ENCODE results near the gene GPR84.
A peak's percentile ranks its signal among the peaks of the same experiment; 100 is the strongest.
"Not testable (repeated sequence)": the region's sequence is repeated elsewhere in the genome, so short reads cannot be mapped to it uniquely, and the experiment has no call there.

Gene GPR84

DNA sequence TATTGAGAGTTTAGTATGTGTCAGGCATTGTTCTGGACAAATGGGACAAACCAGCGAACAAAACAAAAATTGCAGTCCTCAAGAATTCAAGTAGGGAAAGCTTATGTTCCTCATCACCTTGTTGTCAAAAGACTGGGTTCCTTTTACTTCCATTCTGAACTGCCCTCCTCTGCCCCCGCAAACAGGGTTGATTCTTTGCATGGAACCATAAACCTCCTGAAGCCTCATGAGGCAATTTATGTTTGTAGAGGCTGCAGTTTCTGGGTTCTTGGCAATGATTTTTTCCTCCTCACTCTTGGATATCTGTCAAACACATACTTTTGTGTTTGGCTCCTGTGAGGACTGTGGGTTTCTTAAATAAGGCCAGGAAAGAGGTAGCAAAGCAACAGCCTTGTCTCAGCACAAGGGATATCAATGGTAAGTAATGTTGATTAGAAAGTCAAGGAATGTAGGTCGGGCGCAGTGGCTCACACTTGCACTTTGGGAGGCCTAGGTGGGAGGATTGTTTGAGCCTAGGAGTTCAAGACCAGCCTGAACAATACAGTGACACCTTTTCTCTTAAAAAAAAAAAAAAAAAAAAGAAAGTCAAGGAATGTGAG is 25.5 kb downstream of the GPR84 start:
- Histone ChIP-seq H3K9ac (ENCODE audit: low read length) (no peak overlapping the region), H3K4me1 (ENCODE audit: control insufficient read depth, insufficient read depth, low read length) (peaks cover 27% of the 10 kb centered on the region), H3K9me3 (ENCODE audit: control insufficient read depth, low read length) (no peaks in the 10 kb centered on the region), H3K36me3 (ENCODE audit: control insufficient read depth, insufficient read depth, low read length) (peaks cover 10% of the 10 kb centered on the region), H3K27me3 (ENCODE audit: control insufficient read depth, insufficient read depth, low read length) (no peaks in the 10 kb centered on the region), H3K4me3 (ENCODE audit: low read length) (no peak overlapping the region)

DNA sequence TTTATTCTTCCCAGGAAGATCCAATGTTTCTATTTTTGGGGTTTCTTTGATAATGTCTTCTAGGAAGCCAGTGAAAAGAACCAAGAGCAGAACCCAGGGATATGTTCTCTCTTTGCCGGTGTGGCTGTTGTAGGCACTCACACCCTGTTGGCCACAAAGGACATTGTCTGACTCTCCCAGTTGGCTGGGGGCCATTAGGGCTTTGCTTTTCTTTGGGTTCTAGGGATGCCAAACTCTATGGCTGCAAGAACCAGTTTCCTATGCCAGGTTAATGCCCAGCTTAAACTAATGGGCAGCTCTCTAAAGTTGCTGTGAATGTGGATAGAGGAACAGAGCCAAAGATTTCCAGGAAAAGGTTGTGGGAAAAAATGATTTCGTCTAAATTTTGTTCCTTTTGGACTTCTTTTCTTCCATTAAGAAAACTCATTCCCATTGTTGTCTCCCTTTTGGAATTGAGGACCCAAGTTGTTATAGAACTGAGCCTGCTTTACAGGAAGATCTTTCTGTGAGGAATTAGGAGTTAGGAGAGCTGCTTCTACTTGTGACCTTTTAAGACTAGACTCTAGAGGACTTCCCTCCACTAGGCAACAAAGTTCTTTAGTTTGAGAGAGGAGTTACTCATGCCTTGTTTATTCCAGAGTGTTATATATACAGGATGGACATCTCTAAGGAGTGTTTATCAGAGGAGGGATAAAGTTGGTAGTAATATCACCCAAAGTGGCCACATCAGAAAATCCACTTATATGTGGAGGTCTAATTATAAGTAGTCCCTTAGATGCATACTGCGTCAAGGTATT is 26.2 kb downstream of the GPR84 start:
- H3K4me1 ChIP-seq (ENCODE audit: control insufficient read depth, insufficient read depth, low read length) = peaks cover 27% of the 10 kb centered on the region
- H3K27me3 ChIP-seq (ENCODE audit: control insufficient read depth, insufficient read depth, low read length) = no peaks in the 10 kb centered on the region
- no peak overlapping the region for H3K4me3 ChIP-seq (ENCODE audit: low read length)
- H3K36me3 ChIP-seq (ENCODE audit: control insufficient read depth, insufficient read depth, low read length) = peaks cover 6% of the 10 kb centered on the region
- H3K9me3 ChIP-seq (ENCODE audit: control insufficient read depth, low read length) = no peaks in the 10 kb centered on the region
- peak overlapping the region; percentile 20 for H3K9ac ChIP-seq (ENCODE audit: low read length)

DNA sequence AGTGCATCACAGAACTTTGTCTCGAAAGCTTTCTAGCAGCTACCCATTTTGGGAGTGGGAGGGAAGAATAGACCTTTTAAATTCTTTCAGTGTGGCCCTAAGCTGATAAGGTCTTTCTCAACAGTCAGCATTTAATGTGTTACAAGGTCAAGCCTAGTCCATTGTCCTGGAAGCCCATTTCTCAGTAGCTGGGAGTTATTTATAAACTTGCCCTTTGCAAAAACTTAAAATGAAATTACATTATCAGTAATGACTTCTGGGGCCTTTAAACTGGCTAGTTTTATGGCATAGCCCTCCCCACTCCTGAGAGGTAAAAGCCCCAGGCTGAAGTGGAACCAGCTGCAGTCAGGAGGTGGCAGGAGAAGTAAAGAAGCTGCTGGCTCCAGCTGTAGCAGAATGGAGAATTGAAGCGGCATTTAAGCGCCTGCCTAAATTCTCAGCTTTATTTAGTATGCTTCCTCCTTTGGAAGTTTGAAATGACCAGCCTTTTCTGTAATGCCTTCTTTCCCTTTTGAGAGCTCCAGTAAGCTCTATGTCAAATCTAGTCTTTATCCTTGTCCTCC is 26.9 kb downstream of the GPR84 start:
- H3K4me3 ChIP-seq (ENCODE audit: low read length) = no peak overlapping the region
- H3K9ac ChIP-seq (ENCODE audit: low read length) = peak overlapping the region; percentile 20
- peaks cover 3% of the 10 kb centered on the region for H3K36me3 ChIP-seq (ENCODE audit: control insufficient read depth, insufficient read depth, low read length)
- H3K9me3 ChIP-seq (ENCODE audit: control insufficient read depth, low read length) = no peaks in the 10 kb centered on the region
- peaks cover 27% of the 10 kb centered on the region for H3K4me1 ChIP-seq (ENCODE audit: control insufficient read depth, insufficient read depth, low read length)
- H3K27me3 ChIP-seq (ENCODE audit: control insufficient read depth, insufficient read depth, low read length) = no peaks in the 10 kb centered on the region

DNA sequence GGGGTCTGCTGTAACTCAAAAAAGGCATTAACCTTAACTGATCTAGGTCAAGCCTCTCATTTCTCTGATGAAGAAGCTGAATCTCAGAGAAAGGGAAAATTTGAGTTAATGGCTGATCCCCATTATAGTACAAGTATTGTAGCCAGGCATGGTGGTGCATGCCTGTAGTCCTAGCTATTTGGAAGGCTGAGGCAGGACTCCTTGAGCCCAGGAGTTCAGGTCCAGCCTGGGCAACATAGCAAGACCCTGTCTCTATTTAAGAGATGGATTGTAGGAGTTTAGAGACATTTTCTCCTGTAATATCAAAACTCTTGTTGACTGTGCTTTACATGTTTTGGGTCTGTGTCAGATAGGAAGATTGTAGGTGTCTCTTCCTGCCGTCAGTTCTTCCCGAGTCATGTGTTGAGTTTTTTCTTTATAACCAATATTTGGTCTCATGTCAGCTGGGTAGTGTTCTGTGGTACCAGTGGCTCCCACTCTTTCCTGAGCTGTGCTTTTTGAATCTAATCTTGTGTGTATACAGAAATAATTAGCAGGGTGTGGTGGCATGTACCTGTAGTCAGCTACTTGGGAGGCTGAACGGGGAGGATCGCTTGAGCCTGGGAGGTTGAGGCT is 30.8 kb downstream of the GPR84 start:
- Histone ChIP-seq H3K4me1 (ENCODE audit: control insufficient read depth, insufficient read depth, low read length) (peaks cover 31% of the 10 kb centered on the region), H3K36me3 (ENCODE audit: control insufficient read depth, insufficient read depth, low read length) (no peaks in the 10 kb centered on the region), H3K9ac (ENCODE audit: low read length) (no peak overlapping the region), H3K4me3 (ENCODE audit: low read length) (no peak overlapping the region), H3K27me3 (ENCODE audit: control insufficient read depth, insufficient read depth, low read length) (no peaks in the 10 kb centered on the region), H3K9me3 (ENCODE audit: control insufficient read depth, low read length) (no peaks in the 10 kb centered on the region)

DNA sequence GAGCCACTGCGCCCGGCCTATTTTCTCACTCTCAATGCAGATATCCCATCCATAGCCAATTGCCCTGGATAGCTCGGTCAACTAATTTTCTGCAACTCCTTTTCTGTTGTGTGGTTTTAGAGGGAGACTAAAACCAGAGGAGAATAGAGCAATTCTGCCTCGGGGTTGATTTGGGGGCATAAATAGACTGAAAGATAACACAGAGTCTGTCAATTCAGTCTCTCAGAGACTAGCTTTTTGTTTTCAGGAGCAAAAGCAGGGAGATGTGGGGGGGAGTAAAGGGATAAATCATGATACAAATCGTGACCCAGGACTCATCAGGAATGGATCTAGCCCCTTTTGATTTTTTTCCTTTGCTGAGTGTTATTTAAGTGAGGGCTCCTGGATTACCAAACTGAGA is 32.8 kb downstream of the GPR84 start:
- H3K4me1 ChIP-seq (ENCODE audit: control insufficient read depth, insufficient read depth, low read length) = peaks cover 23% of the 10 kb centered on the region
- no peaks in the 10 kb centered on the region for H3K9me3 ChIP-seq (ENCODE audit: control insufficient read depth, low read length)
- no peaks in the 10 kb centered on the region for H3K27me3 ChIP-seq (ENCODE audit: control insufficient read depth, insufficient read depth, low read length)
- no peak overlapping the region for H3K9ac ChIP-seq (ENCODE audit: low read length)
- no peaks in the 10 kb centered on the region for H3K36me3 ChIP-seq (ENCODE audit: control insufficient read depth, insufficient read depth, low read length)
- H3K4me3 ChIP-seq (ENCODE audit: low read length) = no peak overlapping the region

DNA sequence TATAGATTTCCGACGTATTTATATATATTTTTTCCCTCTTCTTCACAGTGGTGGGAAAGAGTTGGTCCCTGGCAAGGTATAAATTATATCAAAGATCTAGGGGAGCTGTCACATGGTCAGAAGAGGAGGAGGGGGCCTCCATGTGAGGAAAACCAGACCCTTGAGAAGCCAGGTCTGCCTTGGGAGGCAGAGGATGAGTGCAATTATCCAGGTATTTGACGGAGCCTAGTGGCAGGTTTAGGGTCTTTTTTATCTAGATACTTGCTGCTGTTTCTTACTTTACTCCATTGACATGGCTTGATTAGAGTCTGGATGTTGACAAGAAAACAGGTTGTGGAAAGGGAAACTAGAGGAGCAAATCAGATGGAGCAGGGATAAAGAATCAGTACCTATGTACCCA is 33.8 kb downstream of the GPR84 start:
- Histone ChIP-seq H3K27me3 (ENCODE audit: control insufficient read depth, insufficient read depth, low read length) (no peaks in the 10 kb centered on the region), H3K36me3 (ENCODE audit: control insufficient read depth, insufficient read depth, low read length) (no peaks in the 10 kb centered on the region), H3K4me1 (ENCODE audit: control insufficient read depth, insufficient read depth, low read length) (peaks cover 23% of the 10 kb centered on the region), H3K9me3 (ENCODE audit: control insufficient read depth, low read length) (no peaks in the 10 kb centered on the region), H3K4me3 (ENCODE audit: low read length) (no peak overlapping the region), H3K9ac (ENCODE audit: low read length) (no peak overlapping the region)

DNA sequence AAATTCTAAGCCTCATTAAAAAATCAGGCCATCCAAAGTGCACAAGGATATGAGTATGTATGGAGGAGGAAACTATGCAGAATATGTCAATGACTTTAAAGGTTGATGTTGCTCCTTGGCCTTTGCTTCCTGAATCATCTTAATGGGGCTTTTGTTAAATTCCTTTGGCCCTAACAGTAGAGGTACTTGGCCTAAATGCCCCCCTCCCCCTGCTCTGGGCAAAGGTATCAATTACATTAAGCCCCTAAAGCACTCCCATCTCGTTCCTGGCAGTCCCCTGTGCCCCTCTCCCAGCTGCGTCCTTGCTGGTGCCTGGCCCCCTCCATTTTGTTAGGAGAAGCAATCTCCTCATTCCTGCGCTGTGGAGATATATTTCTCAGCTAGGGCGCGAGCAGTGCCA is 34.5 kb downstream of the GPR84 start:
- Histone ChIP-seq H3K27me3 (ENCODE audit: control insufficient read depth, insufficient read depth, low read length) (no peaks in the 10 kb centered on the region), H3K36me3 (ENCODE audit: control insufficient read depth, insufficient read depth, low read length) (no peaks in the 10 kb centered on the region), H3K9me3 (ENCODE audit: control insufficient read depth, low read length) (no peaks in the 10 kb centered on the region), H3K4me3 (ENCODE audit: low read length) (no peak overlapping the region), H3K9ac (ENCODE audit: low read length) (no peak overlapping the region), H3K4me1 (ENCODE audit: control insufficient read depth, insufficient read depth, low read length) (peaks cover 23% of the 10 kb centered on the region)

DNA sequence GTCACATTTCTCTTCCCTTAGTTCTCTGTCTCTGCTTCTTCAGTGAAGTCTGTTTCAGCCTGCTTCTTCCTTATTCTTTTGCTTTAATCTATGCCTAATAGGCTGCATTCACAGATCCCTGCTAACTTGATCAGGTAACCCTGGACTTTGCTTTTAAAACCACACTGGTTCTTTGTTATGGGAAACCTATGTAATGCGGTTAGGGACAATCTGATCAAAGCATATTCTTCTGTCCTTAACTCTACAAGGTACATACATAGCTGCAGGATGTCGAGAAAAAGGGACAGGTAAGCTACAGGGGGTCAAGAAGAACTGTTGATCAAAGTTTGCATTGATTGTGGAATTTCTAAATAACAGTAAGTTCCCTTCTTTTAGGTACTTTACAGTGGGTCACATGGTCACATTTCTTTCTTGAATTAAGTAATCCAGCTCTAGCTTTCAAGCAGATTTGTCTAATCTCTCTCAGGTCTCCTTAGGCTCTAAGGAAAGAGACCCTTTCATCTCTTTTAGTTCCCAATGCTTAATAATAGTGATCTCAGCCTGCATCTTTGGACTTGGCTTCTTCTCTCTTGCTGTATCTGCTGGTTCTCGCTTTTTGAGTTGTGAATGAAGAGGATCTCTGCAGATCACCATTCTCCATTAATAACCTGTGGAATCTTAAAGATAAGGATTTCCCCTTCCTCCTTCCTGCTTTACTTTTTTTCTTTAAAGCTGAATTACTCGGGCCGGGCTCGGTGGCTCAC is 35.5 kb downstream of the GPR84 start:
- Histone ChIP-seq H3K9me3 (ENCODE audit: control insufficient read depth, low read length) (no peaks in the 10 kb centered on the region), H3K27me3 (ENCODE audit: control insufficient read depth, insufficient read depth, low read length) (no peaks in the 10 kb centered on the region), H3K36me3 (ENCODE audit: control insufficient read depth, insufficient read depth, low read length) (no peaks in the 10 kb centered on the region), H3K4me1 (ENCODE audit: control insufficient read depth, insufficient read depth, low read length) (peaks cover 27% of the 10 kb centered on the region), H3K4me3 (ENCODE audit: low read length) (no peak overlapping the region), H3K9ac (ENCODE audit: low read length) (no peak overlapping the region)

DNA sequence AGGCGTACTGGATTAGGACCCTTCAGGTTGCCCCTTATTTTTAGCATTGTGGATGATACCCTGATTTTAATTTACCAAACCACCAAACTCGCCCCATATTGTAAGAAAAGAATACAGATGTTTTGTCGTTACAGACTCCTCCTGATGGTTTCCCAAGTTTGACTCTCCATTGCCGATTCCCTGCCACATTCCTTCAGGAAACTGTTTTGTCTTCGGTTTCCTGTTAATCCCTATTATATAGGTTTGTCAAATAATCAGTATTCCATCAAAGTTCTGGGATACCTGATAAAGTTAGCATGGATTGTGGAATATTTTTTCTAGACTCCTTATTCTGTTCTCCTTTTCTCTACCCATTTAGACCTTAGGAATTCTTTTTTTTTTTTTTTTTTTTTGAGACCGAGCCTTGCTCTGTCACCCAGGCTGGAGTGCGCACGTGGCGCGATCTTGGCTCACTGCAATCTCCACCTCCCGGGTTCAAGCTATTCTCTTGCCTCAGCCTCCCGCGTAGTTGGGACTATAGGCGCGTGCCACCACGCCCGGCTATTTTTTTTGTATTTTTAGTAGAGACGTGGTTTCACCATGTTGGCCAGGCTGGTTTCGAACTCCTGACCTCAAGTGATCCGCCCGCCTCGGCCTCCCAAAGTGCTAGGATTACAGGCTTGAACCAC is 38.7 kb downstream of the GPR84 start:
- H3K4me3 ChIP-seq (ENCODE audit: low read length) = peak overlapping the region; percentile 93
- not testable (repeated sequence) for H3K27me3 ChIP-seq (ENCODE audit: control insufficient read depth, insufficient read depth, low read length); H3K9me3 ChIP-seq (ENCODE audit: control insufficient read depth, low read length); H3K36me3 ChIP-seq (ENCODE audit: control insufficient read depth, insufficient read depth, low read length)
- peaks cover 23% of the 10 kb centered on the region for H3K4me1 ChIP-seq (ENCODE audit: control insufficient read depth, insufficient read depth, low read length)
- peak overlapping the region; percentile 96 for H3K9ac ChIP-seq (ENCODE audit: low read length)

DNA sequence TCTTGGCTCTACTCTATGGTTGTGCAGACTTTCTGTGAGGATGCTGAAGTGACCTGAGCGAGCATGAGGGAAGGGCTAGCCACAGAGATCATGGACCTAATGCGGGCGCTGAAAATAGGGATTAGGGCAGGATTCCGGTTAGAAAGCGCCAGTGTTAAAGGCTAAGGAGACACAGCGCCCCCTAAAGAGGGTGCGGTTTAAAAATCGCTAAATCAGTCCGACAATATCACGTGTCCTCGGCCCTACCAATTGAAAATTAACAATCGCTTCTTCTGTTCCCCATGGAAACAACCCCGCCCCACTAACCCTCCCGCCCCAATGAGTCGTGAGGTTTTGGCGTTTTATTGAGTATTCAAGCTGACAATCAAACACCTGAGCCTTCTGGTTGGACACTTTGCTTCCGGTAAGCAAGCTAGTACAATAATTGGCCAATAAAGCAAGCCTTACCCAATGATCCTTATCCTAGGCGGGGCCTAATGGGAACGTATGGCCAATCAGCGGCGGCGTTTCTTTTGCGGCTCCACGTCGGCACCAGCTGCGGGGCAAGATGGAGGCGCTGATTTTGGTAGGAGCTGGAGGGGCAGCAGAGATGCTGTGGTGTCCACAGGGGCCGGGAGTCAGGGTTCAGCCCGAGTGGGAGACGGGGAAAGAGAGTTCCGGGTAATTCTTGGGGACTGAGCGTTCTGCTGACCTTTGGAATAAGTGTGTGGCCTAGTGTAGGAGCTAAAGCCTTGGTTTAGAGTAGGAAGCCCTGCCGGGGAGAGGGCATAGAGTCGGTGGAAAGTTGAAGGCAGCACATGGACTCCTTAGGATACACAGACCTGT is 39.5 kb downstream of the GPR84 start, which contains the start of gene COPZ1:
Gene COPZ1 (plus strand): TSS at position 515 of the 825 bp plus-strand sequence. CDS start 33 bp downstream, at position 548.
- H3K36me3 ChIP-seq (ENCODE audit: control insufficient read depth, insufficient read depth, low read length) = no peaks in the 10 kb centered on the region
- peak within 1 kb of the TSS; percentile 93 for H3K4me3 ChIP-seq (ENCODE audit: low read length)
- H3K27me3 ChIP-seq (ENCODE audit: control insufficient read depth, insufficient read depth, low read length) = no peaks in the 10 kb centered on the region
- H3K4me1 ChIP-seq (ENCODE audit: control insufficient read depth, insufficient read depth, low read length) = peaks cover 20% of the 10 kb centered on the region
- H3K9me3 ChIP-seq (ENCODE audit: control insufficient read depth, low read length) = no peaks in the 10 kb centered on the region
- H3K9ac ChIP-seq (ENCODE audit: low read length) = peak within 1 kb of the TSS; percentile 96

DNA sequence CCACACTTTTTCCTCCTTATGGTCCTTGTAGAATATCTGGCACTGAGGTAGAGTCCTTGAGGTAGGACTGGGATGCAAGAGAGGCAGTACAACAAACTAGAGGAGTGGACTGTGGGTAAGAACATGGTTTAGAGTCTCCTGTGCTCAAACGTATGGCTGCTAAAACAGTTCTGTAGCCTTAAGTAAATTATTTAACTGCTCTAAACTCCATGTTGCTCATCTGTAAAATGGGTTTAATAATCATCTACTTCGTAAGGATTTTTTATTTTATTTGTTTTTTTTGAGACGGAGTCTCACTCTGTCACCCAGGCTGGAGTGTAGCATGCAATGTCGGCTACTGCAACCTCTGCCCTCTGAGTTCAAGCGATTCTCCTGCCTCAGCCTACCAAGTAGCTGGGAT is 42.9 kb downstream of the GPR84 start:
- Histone ChIP-seq H3K27me3 (ENCODE audit: control insufficient read depth, insufficient read depth, low read length) (no peaks in the 10 kb centered on the region), H3K4me1 (ENCODE audit: control insufficient read depth, insufficient read depth, low read length) (peaks cover 4% of the 10 kb centered on the region), H3K9me3 (ENCODE audit: control insufficient read depth, low read length) (no peaks in the 10 kb centered on the region), H3K36me3 (ENCODE audit: control insufficient read depth, insufficient read depth, low read length) (no peaks in the 10 kb centered on the region), H3K9ac (ENCODE audit: low read length) (no peak overlapping the region), H3K4me3 (ENCODE audit: low read length) (no peak overlapping the region)

Measured in mucosa of stomach (tissue), 1 donor.